ENCODE results near the gene ROR1.

- TF ChIP-seq CTCF (IDR thresholded peaks at IDR 0.05; ENCODE audit: low read length) (no peak), EZH2 (optimal IDR thresholded peaks at IDR 0.05; ENCODE audit: low read depth, low read length) (no peak)
Observed at GRCh38 chr1:63894627-63895265, 120.9 kb downstream of the ROR1 start.
